IMR-90 (cell line): ENCODE results near the gene SYTL3. TPM values are rescaled to one million over a fixed set of nuclear protein-coding genes. Genes with fewer than 3 reads are reported as not detected.

Source experiments
- ATAC-seq: fragments of 200-7000 bp; cut with Tn5 transposase; 2 replicates; pipeline ENCODE4 v1.9.1; 2020; ENCODE audit warnings: low read depth, mild to moderate bottlenecking, moderate library complexity
- BruUV-seq: library from RNA; stranded (reverse); fragments of 400-500 nt; replicated peaks from 2 replicates; lab custom pipeline; 2021; lab: Mats Ljungman, UMichigan
- CTCF ChIA-PET: fragments of 300-600 bp; formaldehyde crosslinking; extraction: SDS; loops from one replicate; lab custom pipeline; 2021; ENCODE audit warnings: antibody characterized with exemption; lab: Yijun Ruan, JAX
- POLR2A ChIA-PET: fragments of 300-600 bp; sonication (Branson Sonifier 250); formaldehyde crosslinking; loops from one replicate; lab custom pipeline; 2022; ENCODE audit warnings: antibody characterized with exemption; ENCODE audit not compliant: unreplicated experiment; lab: Charles Lee
- DNase-seq: peaks from one replicate; pipeline ENCODE4 v3.0.0; 2013
- H2AFZ ChIP-seq: replicated peaks from 2 replicates; pipeline ENCODE3; 2013; ENCODE audit warnings: low read length, mild to moderate bottlenecking; ENCODE audit not compliant: poor library complexity
- H2AK5ac ChIP-seq: 2 replicates; pipeline ENCODE4 v1.6.1; 2013; ENCODE audit warnings: low read depth, low read length, inconsistent platforms
- H2AK9ac ChIP-seq: replicated peaks from 2 replicates; pipeline ENCODE3; 2013; ENCODE audit warnings: mild to moderate bottlenecking, low read depth, low read length, moderate library complexity; ENCODE audit not compliant: poor library complexity
- H2BK120ac ChIP-seq: 2 replicates; pipeline ENCODE4 v1.6.1; 2013; ENCODE audit warnings: low read depth, low read length, inconsistent platforms
- H2BK15ac ChIP-seq: 3 replicates; pipeline ENCODE4 v1.6.1; 2013; ENCODE audit warnings: low read depth, low read length, inconsistent platforms
- H2BK20ac ChIP-seq: 2 replicates; pipeline ENCODE4 v1.6.1; 2013; ENCODE audit warnings: low read depth, mild to moderate bottlenecking, inconsistent platforms, low read length, moderate library complexity
- H2BK5ac ChIP-seq: 2 replicates; pipeline ENCODE4 v1.6.1; 2013; ENCODE audit warnings: mild to moderate bottlenecking, low read depth, low read length, inconsistent platforms; ENCODE audit not compliant: poor library complexity, severe bottlenecking
- H3K14ac ChIP-seq: replicated peaks from 2 replicates; pipeline ENCODE4 v1.6.1; 2013; ENCODE audit warnings: low read depth, low read length, inconsistent platforms
- H3K18ac ChIP-seq: 2 replicates; pipeline ENCODE4 v1.6.1; 2013; ENCODE audit warnings: low read depth, low read length, control low read depth
- H3K23ac ChIP-seq: 2 replicates; pipeline ENCODE4 v1.6.1; 2013; ENCODE audit warnings: low read depth, low read length, inconsistent platforms
- H3K27ac ChIP-seq: 2 replicates; pipeline ENCODE4 v1.5.1; 2013; ENCODE audit warnings: mild to moderate bottlenecking, control low read depth, low read length; ENCODE audit not compliant: insufficient read depth
- H3K27me3 ChIP-seq: 2 replicates; pipeline ENCODE4 v1.6.1; 2013; ENCODE audit warnings: low read length; ENCODE audit not compliant: control insufficient read depth, insufficient read depth
- H3K36me3 ChIP-seq: 2 replicates; pipeline ENCODE4 v1.6.1; 2013; ENCODE audit warnings: low read length, mixed read lengths; ENCODE audit not compliant: control insufficient read depth, insufficient read depth
- H3K4ac ChIP-seq: 2 replicates; pipeline ENCODE4 v1.6.1; 2013; ENCODE audit warnings: low read depth, low read length, inconsistent platforms
- H3K4me1 ChIP-seq: 2 replicates; pipeline ENCODE4 v1.6.1; 2013; ENCODE audit warnings: low read length, mixed read lengths; ENCODE audit not compliant: control insufficient read depth, insufficient read depth
- H3K4me2 ChIP-seq: 2 replicates; pipeline ENCODE4 v1.6.1; 2013; ENCODE audit warnings: low read depth, mild to moderate bottlenecking, control low read depth, low read length, moderate library complexity
- H3K4me3 ChIP-seq: 2 replicates; pipeline ENCODE4 v1.5.1; 2013; ENCODE audit warnings: low read depth, mild to moderate bottlenecking, control low read depth, low read length, moderate library complexity; ENCODE audit not compliant: insufficient read depth
- H3K56ac ChIP-seq: 2 replicates; pipeline ENCODE4 v1.6.1; 2013; ENCODE audit warnings: low read length, inconsistent platforms; ENCODE audit not compliant: insufficient read depth; ENCODE audit errors: extremely low read depth
- H3K79me1 ChIP-seq, 2 experiments: 2 replicates each; pipeline ENCODE4 v1.6.1; 2013; ENCODE audit warnings: low read length in 2 of 2, inconsistent platforms in 1 of 2, low read depth in 1 of 2
- H3K9ac ChIP-seq: 2 replicates; pipeline ENCODE4 v1.6.1; 2013; ENCODE audit warnings: low read depth, low read length, control low read depth
- H3K9me1 ChIP-seq: 2 replicates; pipeline ENCODE4 v1.6.1; 2013; ENCODE audit warnings: low read length, inconsistent platforms; ENCODE audit not compliant: insufficient read depth
- H3K9me3 ChIP-seq: 2 replicates; pipeline ENCODE4 v1.6.1; 2013; ENCODE audit warnings: low read length; ENCODE audit not compliant: control insufficient read depth, insufficient read depth
- H4K20me1 ChIP-seq: 2 replicates; pipeline ENCODE4 v1.6.1; 2013; ENCODE audit warnings: low read length, inconsistent platforms; ENCODE audit not compliant: insufficient read depth
- H4K5ac ChIP-seq: 2 replicates; pipeline ENCODE4 v1.6.1; 2013; ENCODE audit warnings: mild to moderate bottlenecking, low read depth, low read length, control low read depth
- H4K8ac ChIP-seq, 2 experiments: 2 replicates each; pipeline ENCODE4 v1.6.1; 2013; ENCODE audit warnings: low read depth in 2 of 2, low read length in 2 of 2, control low read depth in 1 of 2, inconsistent platforms in 1 of 2
- H4K91ac ChIP-seq: 2 replicates; pipeline ENCODE4 v1.6.1; 2013; ENCODE audit warnings: low read depth, low read length, inconsistent platforms; ENCODE audit not compliant: insufficient read depth
- BHLHE40 ChIP-seq: fragments of 150-350 bp; IDR thresholded peaks from 2 replicates; pipeline ENCODE4 v1.6.1; 2016; ENCODE audit warnings: mild to moderate bottlenecking, low read depth, low read length
- CEBPB ChIP-seq: IDR thresholded peaks from 2 replicates; pipeline ENCODE4 v1.6.1; 2012; ENCODE audit warnings: low read depth, low read length, improper control_type of control experiment
- CHD1 ChIP-seq: IDR thresholded peaks from 2 replicates; pipeline ENCODE4 v1.6.1; 2012; ENCODE audit warnings: low read depth, low read length, improper control_type of control experiment
- FOS ChIP-seq: fragments of 150-350 bp; IDR thresholded peaks from 2 replicates; pipeline ENCODE4 v1.6.1; 2016; ENCODE audit warnings: low read depth, low read length
- MAFK ChIP-seq: IDR thresholded peaks from 2 replicates; pipeline ENCODE4 v1.6.1; 2012; ENCODE audit warnings: low read depth, low read length, improper control_type of control experiment
- MAZ ChIP-seq: IDR thresholded peaks from 2 replicates; pipeline ENCODE4 v1.6.1; 2012; ENCODE audit warnings: low read depth, mild to moderate bottlenecking, low read length, improper control_type of control experiment, moderate library complexity, borderline replicate concordance
- MXI1 ChIP-seq: IDR thresholded peaks from 2 replicates; pipeline ENCODE4 v1.6.1; 2012; ENCODE audit warnings: low read depth, mild to moderate bottlenecking, low read length, moderate library complexity, borderline replicate concordance
- NFE2L2 ChIP-seq: fragments of 150-350 bp; IDR thresholded peaks from 2 replicates; pipeline ENCODE4 v1.6.1; 2016; ENCODE audit warnings: low read depth, mild to moderate bottlenecking, low read length
- POLR2A ChIP-seq: IDR thresholded peaks from 2 replicates; pipeline ENCODE4 v1.6.1; 2012; ENCODE audit warnings: mild to moderate bottlenecking, low read depth, low read length
- RAD21 ChIP-seq: IDR thresholded peaks from 2 replicates; pipeline ENCODE4 v1.6.1; 2012; ENCODE audit warnings: low read length, improper control_type of control experiment
- RCOR1 ChIP-seq: IDR thresholded peaks from 2 replicates; pipeline ENCODE4 v1.6.1; 2012; ENCODE audit warnings: mild to moderate bottlenecking, low read length, improper control_type of control experiment; ENCODE audit not compliant: insufficient replicate concordance
- RFX5 ChIP-seq: IDR thresholded peaks from 2 replicates; pipeline ENCODE4 v1.8.0; 2012; ENCODE audit warnings: low read depth, mild to moderate bottlenecking, low read length, moderate library complexity
- SMC3 ChIP-seq: fragments of 150-350 bp; IDR thresholded peaks from 2 replicates; pipeline ENCODE4 v1.6.1; 2016; ENCODE audit warnings: low read depth, mild to moderate bottlenecking, antibody characterized with exemption, low read length, moderate library complexity
- WGBS, 2 experiments: methylation state at CpG; one replicate each; pipeline versions ENCODE4 v1.1.5 to v1.1.7; 2013; ENCODE audit warnings: missing lambda C conversion rate in 2 of 2; ENCODE audit not compliant: insufficient read length in 1 of 2; ENCODE audit errors: extremely low coverage in 2 of 2; 5-methylcytosine and 5-hydroxymethylcytosine counted together
- dilution Hi-C: fragments of 300-500 bp; cut with HindIII; formaldehyde crosslinking; loops from one replicate; pipeline ENCODE4 v1.14.3; 2018; ENCODE audit warnings: low sequenced_read_pairs; ENCODE audit not compliant: unreplicated experiment
- in situ Hi-C: fragments of 300-500 bp; cut with MboI; formaldehyde crosslinking; loops from 3 replicates; pipeline ENCODE4 v1.14.3; 2019; ENCODE audit warnings: low sequenced_read_pairs, inconsistent platforms, mixed read lengths
- intact Hi-C: fragments of 100-400 bp; cut with micrococcal nuclease; formaldehyde crosslinking; loops from 2 replicates; pipeline ENCODE4 v1.10.0; 2022
- polyA plus RNA-seq, 3 experiments: library from polyadenylated mRNA; depleted of rRNA; stranded (reverse); fragments of >200 nt; gene quantifications; 2 replicates each; pipeline ENCODE4 v1.2.3, GENCODE V29; 2012; ENCODE audit warnings: low replicate concordance in 1 of 3
- total RNA-seq: library from RNA; depleted of rRNA; stranded (reverse); fragments of >200 nt; gene quantifications from 2 replicates; pipeline ENCODE4 v1.2.3, GENCODE V29; 2012
- TF ChIP-seq, protein P1 (sequence below): fragments of 150-350 bp; IDR thresholded peaks from 2 replicates; pipeline ENCODE4 v1.6.1; 2017; ENCODE audit warnings: mild to moderate bottlenecking, antibody characterized with exemption, low read length, low read depth
- TF ChIP-seq, protein P2 (sequence below): fragments of 150-350 bp; IDR thresholded peaks from 2 replicates; pipeline ENCODE4 v1.6.1; 2016; ENCODE audit warnings: low read depth, mild to moderate bottlenecking, low read length, moderate library complexity, borderline replicate concordance
- TF ChIP-seq, protein P3 (sequence below): conservative IDR thresholded peaks from 2 replicates; pipeline ENCODE4 v1.5.1; 2012; ENCODE audit warnings: mild to moderate bottlenecking, low read depth, low read length, improper control_type of control experiment

Gene SYTL3
- total and polyA plus RNA-seq, 2 of the 4 experiments (the other 2 are of a cell fraction): 2.9 to 4.3 TPM

DNA sequence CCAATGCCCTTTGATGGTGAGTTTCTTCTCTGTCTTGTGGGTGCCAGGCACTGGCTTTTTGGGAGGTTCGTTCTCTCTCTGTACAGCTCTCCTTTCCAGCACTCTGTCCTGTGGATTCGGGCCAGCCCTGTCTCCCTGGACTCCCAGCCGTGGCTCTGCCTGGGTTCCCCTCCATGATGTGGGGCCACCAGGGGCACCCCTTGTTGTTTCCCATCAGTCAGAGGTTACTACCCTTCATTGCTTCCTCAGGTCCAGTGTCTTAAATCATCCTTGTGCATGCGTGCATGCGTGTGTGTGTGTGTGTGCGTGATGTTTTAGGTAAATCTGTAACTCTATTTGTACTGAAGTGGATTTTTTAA, 45.8 kb upstream of the SYTL3 start:
- Histone ChIP-seq H3K4me2 (no peak overlapping the region), H4K91ac (no peak overlapping the region), H4K20me1 (0 out of 2 replicates have a peak, but pooled peaks cover 5% of the 10 kb centered on the region), H3K4me1 (no peaks in the 10 kb centered on the region), H3K23ac (no peak overlapping the region), H2BK5ac (no peak overlapping the region), H3K27ac (no peak overlapping the region), H3K9ac (no peak overlapping the region), H3K56ac (no peak overlapping the region), H4K5ac (no peak overlapping the region), H3K14ac (no peak overlapping the region), H2BK120ac (no peak overlapping the region), H3K18ac (no peak overlapping the region), H2AK9ac (no peak overlapping the region), H3K9me3 (no peaks in the 10 kb centered on the region), H2BK20ac (no peak overlapping the region), H3K36me3 (peaks cover 36% of the 10 kb centered on the region), H3K4me3 (no peak overlapping the region), H2AK5ac (no peak overlapping the region), H2AFZ (no peak overlapping the region), H2BK15ac (no peak overlapping the region), H3K9me1 (no peaks in the 10 kb centered on the region), H3K4ac (no peak overlapping the region), H4K8ac (no peak overlapping the region), H3K79me1 (peaks cover 21 to 45% of the 10 kb centered on the region in 2 experiments; a peak in 3 of 4 replicates), H3K27me3 (no peaks in the 10 kb centered on the region)
- CTCF ChIA-PET: interaction anchor here (2.0 kb wide), 1 partner anchor 383 kb away, joined by 5 read pairs; no protein-coding TSS in a partner anchor
- dilution Hi-C loops (no loop called here), in situ Hi-C loops (loop anchor here (5.0 kb wide), 1 partner anchor 377 kb away; no protein-coding TSS in a partner anchor), intact Hi-C loops (no loop called here)
- 90% methylated on average over 2 of the region's 6 CpGs; no CpG with 5 or more reads in 1 of the 2 experiments for WGBS, 2 experiments
- POLR2A ChIA-PET: interaction anchor here (0.6 kb wide), 1 partner anchor 129 kb away, joined by 12 read pairs; no protein-coding TSS in a partner anchor
- DNase-seq (no peak), ATAC-seq (no peak)
- BruUV-seq: no TSS peak
- TF ChIP-seq RCOR1 (no peak), RFX5 (no peak), SMC3 (no peak), BHLHE40 (no peak), NFE2L2 (no peak), RAD21 (no peak), MAZ (no peak), CEBPB (no peak), FOS (no peak), CHD1 (no peak), POLR2A (no peak), MXI1 (no peak), MAFK (no peak)
- TF ChIP-seq, protein P1, sequence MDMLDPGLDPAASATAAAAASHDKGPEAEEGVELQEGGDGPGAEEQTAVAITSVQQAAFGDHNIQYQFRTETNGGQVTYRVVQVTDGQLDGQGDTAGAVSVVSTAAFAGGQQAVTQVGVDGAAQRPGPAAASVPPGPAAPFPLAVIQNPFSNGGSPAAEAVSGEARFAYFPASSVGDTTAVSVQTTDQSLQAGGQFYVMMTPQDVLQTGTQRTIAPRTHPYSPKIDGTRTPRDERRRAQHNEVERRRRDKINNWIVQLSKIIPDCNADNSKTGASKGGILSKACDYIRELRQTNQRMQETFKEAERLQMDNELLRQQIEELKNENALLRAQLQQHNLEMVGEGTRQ: no peak
- TF ChIP-seq, protein P2, sequence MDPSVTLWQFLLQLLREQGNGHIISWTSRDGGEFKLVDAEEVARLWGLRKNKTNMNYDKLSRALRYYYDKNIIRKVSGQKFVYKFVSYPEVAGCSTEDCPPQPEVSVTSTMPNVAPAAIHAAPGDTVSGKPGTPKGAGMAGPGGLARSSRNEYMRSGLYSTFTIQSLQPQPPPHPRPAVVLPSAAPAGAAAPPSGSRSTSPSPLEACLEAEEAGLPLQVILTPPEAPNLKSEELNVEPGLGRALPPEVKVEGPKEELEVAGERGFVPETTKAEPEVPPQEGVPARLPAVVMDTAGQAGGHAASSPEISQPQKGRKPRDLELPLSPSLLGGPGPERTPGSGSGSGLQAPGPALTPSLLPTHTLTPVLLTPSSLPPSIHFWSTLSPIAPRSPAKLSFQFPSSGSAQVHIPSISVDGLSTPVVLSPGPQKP: no peak
- TF ChIP-seq, protein P3, sequence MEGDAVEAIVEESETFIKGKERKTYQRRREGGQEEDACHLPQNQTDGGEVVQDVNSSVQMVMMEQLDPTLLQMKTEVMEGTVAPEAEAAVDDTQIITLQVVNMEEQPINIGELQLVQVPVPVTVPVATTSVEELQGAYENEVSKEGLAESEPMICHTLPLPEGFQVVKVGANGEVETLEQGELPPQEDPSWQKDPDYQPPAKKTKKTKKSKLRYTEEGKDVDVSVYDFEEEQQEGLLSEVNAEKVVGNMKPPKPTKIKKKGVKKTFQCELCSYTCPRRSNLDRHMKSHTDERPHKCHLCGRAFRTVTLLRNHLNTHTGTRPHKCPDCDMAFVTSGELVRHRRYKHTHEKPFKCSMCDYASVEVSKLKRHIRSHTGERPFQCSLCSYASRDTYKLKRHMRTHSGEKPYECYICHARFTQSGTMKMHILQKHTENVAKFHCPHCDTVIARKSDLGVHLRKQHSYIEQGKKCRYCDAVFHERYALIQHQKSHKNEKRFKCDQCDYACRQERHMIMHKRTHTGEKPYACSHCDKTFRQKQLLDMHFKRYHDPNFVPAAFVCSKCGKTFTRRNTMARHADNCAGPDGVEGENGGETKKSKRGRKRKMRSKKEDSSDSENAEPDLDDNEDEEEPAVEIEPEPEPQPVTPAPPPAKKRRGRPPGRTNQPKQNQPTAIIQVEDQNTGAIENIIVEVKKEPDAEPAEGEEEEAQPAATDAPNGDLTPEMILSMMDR: no peak
